Muscle layer of duodenum (tissue), 2 donors: ENCODE results near the gene ALDH7A1.

Source experiments
- H3K27ac ChIP-seq: one replicate; pipeline ENCODE4 v1.7.0; 2013; ENCODE audit warnings: mild to moderate bottlenecking, low read length
- H3K27me3 ChIP-seq: one replicate; pipeline ENCODE4 v1.7.0; 2013; ENCODE audit warnings: low read depth, mild to moderate bottlenecking, control low read depth, low read length
- H3K36me3 ChIP-seq, 2 donors: one replicate each; pipeline ENCODE4 v1.7.0; 2013; ENCODE audit warnings: low read length in 2 of 2, control low read depth in 1 of 2, mild to moderate bottlenecking in 1 of 2; ENCODE audit not compliant: insufficient read depth in 2 of 2, control insufficient read depth in 1 of 2
- H3K4me1 ChIP-seq, 2 donors: one replicate each; pipeline ENCODE4 v1.7.0; 2013; ENCODE audit warnings: low read length in 2 of 2, mild to moderate bottlenecking in 2 of 2, control low read depth in 1 of 2, moderate library complexity in 1 of 2; ENCODE audit not compliant: insufficient read depth in 2 of 2, control insufficient read depth in 1 of 2
- H3K4me3 ChIP-seq, 2 donors: one replicate each; pipeline ENCODE4 v1.7.0; 2013; ENCODE audit warnings: low read length in 2 of 2, low read depth in 1 of 2, mild to moderate bottlenecking in 1 of 2
- H3K9me3 ChIP-seq, 2 donors: one replicate each; pipeline ENCODE4 v1.7.0; 2013; ENCODE audit warnings: low read length in 2 of 2, control low read depth in 1 of 2, mild to moderate bottlenecking in 1 of 2; ENCODE audit not compliant: control insufficient read depth in 1 of 2
- donor health status: healthy.

Gene ALDH7A1

GRCh38 chr5:126503602-126504104, 91.4 kb downstream of the ALDH7A1 start:
- H3K9me3 ChIP-seq: no peaks in the 10 kb centered on the region
- no peak overlapping the region for H3K4me3 ChIP-seq
- no peaks in the 10 kb centered on the region for H3K36me3 ChIP-seq
- H3K4me1 ChIP-seq: peaks cover 0 to 5% of the 10 kb centered on the region in 2 donors
- H3K27ac ChIP-seq: no peak overlapping the region
- no peaks in the 10 kb centered on the region for H3K27me3 ChIP-seq

GRCh38 chr5:126501448-126501847, 93.6 kb downstream of the ALDH7A1 start:
- Histone ChIP-seq H3K27me3 (no peaks in the 10 kb centered on the region), H3K4me3 (no peak overlapping the region), H3K4me1 (peaks cover 0 to 5% of the 10 kb centered on the region in 2 donors), H3K36me3 (no peaks in the 10 kb centered on the region), H3K27ac (no peak overlapping the region), H3K9me3 (no peaks in the 10 kb centered on the region)

GRCh38 chr5:126499853-126500342, 95.1 kb downstream of the ALDH7A1 start:
- Histone ChIP-seq H3K4me1 (peaks cover 0 to 5% of the 10 kb centered on the region in 2 donors), H3K27ac (no peak overlapping the region), H3K4me3 (no peak overlapping the region), H3K36me3 (no peaks in the 10 kb centered on the region), H3K9me3 (no peaks in the 10 kb centered on the region), H3K27me3 (no peaks in the 10 kb centered on the region)

- no peak overlapping the region for H3K27ac ChIP-seq
These were observed 95.7 kb downstream of the ALDH7A1 start for GRCh38 chr5:126499278-126499677.

GRCh38 chr5:126497506-126497905, 97.5 kb downstream of the ALDH7A1 start:
- Histone ChIP-seq H3K4me1 (no peaks in the 10 kb centered on the region), H3K9me3 (no peaks in the 10 kb centered on the region), H3K27me3 (no peaks in the 10 kb centered on the region), H3K4me3 (no peak overlapping the region), H3K27ac (no peak overlapping the region), H3K36me3 (peaks cover 5 to 7% of the 10 kb centered on the region in 2 donors)

More at GRCh38 chr5:126499278-126499677, 95.7 kb downstream of the ALDH7A1 start:
- H3K27me3 ChIP-seq: no peaks in the 10 kb centered on the region
- H3K36me3 ChIP-seq: no peaks in the 10 kb centered on the region
- no peaks in the 10 kb centered on the region for H3K9me3 ChIP-seq
- peaks cover 0 to 2% of the 10 kb centered on the region in 2 donors for H3K4me1 ChIP-seq
- H3K4me3 ChIP-seq: no peak overlapping the region

GRCh38 chr5:126494393-126494792, 100.6 kb downstream of the ALDH7A1 start:
- Histone ChIP-seq H3K4me3 (no peak overlapping the region), H3K4me1 (peaks cover 0 to 4% of the 10 kb centered on the region in 2 donors), H3K27ac (no peak overlapping the region), H3K36me3 (peaks cover 8 to 26% of the 10 kb centered on the region in 2 donors), H3K9me3 (no peaks in the 10 kb centered on the region), H3K27me3 (no peaks in the 10 kb centered on the region)

- peaks cover 0 to 4% of the 10 kb centered on the region in 2 donors for H3K4me1 ChIP-seq
- no peak overlapping the region for H3K27ac ChIP-seq
- no peak overlapping the region for H3K4me3 ChIP-seq
- no peaks in the 10 kb centered on the region for H3K27me3 ChIP-seq
- no peaks in the 10 kb centered on the region for H3K9me3 ChIP-seq
- peaks cover 16 to 40% of the 10 kb centered on the region in 2 donors for H3K36me3 ChIP-seq
These were observed 102.1 kb downstream of the ALDH7A1 start for GRCh38 chr5:126492939-126493338.

- Histone ChIP-seq H3K4me1 (peaks cover 0 to 4% of the 10 kb centered on the region in 2 donors), H3K27ac (no peak overlapping the region), H3K27me3 (no peaks in the 10 kb centered on the region), H3K9me3 (no peaks in the 10 kb centered on the region), H3K4me3 (no peak overlapping the region), H3K36me3 (peaks cover 38 to 62% of the 10 kb centered on the region in 2 donors)
These were observed 104.7 kb downstream of the ALDH7A1 start for GRCh38 chr5:126490167-126490940.

- Histone ChIP-seq H3K27ac (peak overlapping the region; percentile 24), H3K4me1 (peaks cover 0 to 4% of the 10 kb centered on the region in 2 donors), H3K27me3 (no peaks in the 10 kb centered on the region), H3K4me3 (no peak overlapping the region), H3K9me3 (no peaks in the 10 kb centered on the region), H3K36me3 (peaks cover 44 to 78% of the 10 kb centered on the region in 2 donors)
These were observed 106.5 kb downstream of the ALDH7A1 start for GRCh38 chr5:126488443-126489065.

- Histone ChIP-seq H3K27me3 (no peaks in the 10 kb centered on the region), H3K4me3 (no peak overlapping the region), H3K4me1 (peaks cover 0 to 4% of the 10 kb centered on the region in 2 donors), H3K36me3 (peaks cover 39 to 77% of the 10 kb centered on the region in 2 donors), H3K27ac (no peak overlapping the region), H3K9me3 (no peaks in the 10 kb centered on the region)
These were observed 107.4 kb downstream of the ALDH7A1 start for GRCh38 chr5:126487596-126487995.

- peaks cover 39 to 75% of the 10 kb centered on the region in 2 donors for H3K36me3 ChIP-seq
- no peaks in the 10 kb centered on the region for H3K27me3 ChIP-seq
- H3K4me1 ChIP-seq: peaks cover 0 to 4% of the 10 kb centered on the region in 2 donors
- no peaks in the 10 kb centered on the region for H3K9me3 ChIP-seq
- no peak overlapping the region for H3K27ac ChIP-seq
- no peak overlapping the region for H3K4me3 ChIP-seq
These were observed 108.7 kb downstream of the ALDH7A1 start for GRCh38 chr5:126486332-126486731.
